Upper lobe of left lung (tissue), 6 donors: ENCODE results near the gene ZNF446. TPM values are rescaled to one million over a fixed set of nuclear protein-coding genes. Genes with fewer than 3 reads are reported as not detected.

ENCODE experiments used
- ATAC-seq, 2 donors: fragments of 200-7000 bp; cut with Tn5 transposase; one replicate each; pipeline ENCODE4 v1.9.1; 2022; ENCODE audit warnings: mild to moderate bottlenecking in 2 of 2, moderate library complexity in 2 of 2; ENCODE audit not compliant: low FRiP score in 2 of 2
- DNase-seq, 2 donors: peaks; one replicate each; pipeline ENCODE4 v3.0.0-alpha.2; 2019 to 2020
- H3K27ac ChIP-seq, 4 donors: fragments of 200-600 bp; sonication (generic); one replicate each; pipeline ENCODE4 v1.5.1; 2016 to 2019
- H3K27me3 ChIP-seq, 4 donors: fragments of 200-600 bp; sonication (generic); one replicate each; pipeline ENCODE4 v1.5.1; 2017 to 2019
- H3K36me3 ChIP-seq, 4 donors: fragments of 200-600 bp; sonication (generic); one replicate each; pipeline ENCODE4 v1.5.1; 2016 to 2019
- H3K4me1 ChIP-seq, 4 donors: fragments of 200-600 bp; sonication (generic); one replicate each; pipeline ENCODE4 v1.5.1; 2018 to 2019
- H3K4me3 ChIP-seq, 4 donors: fragments of 200-600 bp; sonication (generic); one replicate each; pipeline ENCODE4 v1.5.1; 2017 to 2019; ENCODE audit warnings: mild to moderate bottlenecking in 2 of 4, moderate library complexity in 1 of 4
- H3K9me3 ChIP-seq, 4 donors: fragments of 200-600 bp; sonication (generic); one replicate each; pipeline ENCODE4 v1.5.1; 2018 to 2019
- EP300 ChIP-seq, 4 donors: sonication (generic); formaldehyde crosslinking; IDR thresholded peaks; one replicate each; pipeline ENCODE4 v1.5.1; 2017; ENCODE audit warnings: antibody characterized with exemption in 4 of 4, control low read depth in 2 of 4
- POLR2A ChIP-seq, 4 donors: fragments of 450-650 bp; IDR thresholded peaks; one replicate each; pipeline ENCODE4 v1.5.1; 2016 to 2017; ENCODE audit warnings: antibody characterized with exemption in 4 of 4, mild to moderate bottlenecking in 2 of 4
- POLR2AphosphoS5 ChIP-seq, 2 donors: sonication (generic); formaldehyde crosslinking; IDR thresholded peaks; one replicate each; pipeline ENCODE4 v1.5.1; 2017; ENCODE audit warnings: antibody characterized with exemption in 2 of 2
- WGBS, 2 donors: methylation state at CpG; one replicate each; pipeline ENCODE4 v1.1.5; 2017 to 2018; 5-methylcytosine and 5-hydroxymethylcytosine counted together
- total RNA-seq, 6 donors: library from RNA; depleted of rRNA in 4 of 6; stranded (reverse); fragments of >200 nt in 4 of 6; gene quantifications; one replicate each; pipeline versions ENCODE4 v1.1.0 to v1.2.1, GENCODE V29; 2016 to 2021
- TF ChIP-seq, protein P1 (sequence below), 6 experiments: fragments of 450-650 bp in 4 of 6; fragments of 200-600 bp in 2 of 6; sonication (generic) in 2 of 6; IDR thresholded peaks; one replicate each; pipeline ENCODE4 v1.5.1; 2016 to 2019; ENCODE audit warnings: antibody characterized with exemption in 6 of 6
- donor health status: DM: no; HTN: no; CAD: no; lungs with moderate emphysema.
- donor health status: DM: no; HTN: yes; CAD: no; lungs with severe emphysema.

The ZNF446 gene
- total RNA-seq, 6 donors from 2014 or later = 10.1 to 30.4 (median 14.4) TPM

- ATAC-seq (no peak), DNase-seq (peak in 1 of 2 donors; percentile 82)
- 96 to 99% methylated on average over 9 to 33 of the region's 39 CpGs for WGBS, 2 donors
- H3K9me3 ChIP-seq = no peaks in the 10 kb centered on the region
- H3K4me1 ChIP-seq = peaks cover 16 to 29% (median 20%) of the 10 kb centered on the region in 4 donors
- H3K36me3 ChIP-seq = peaks cover 4 to 43% (median 30%) of the 10 kb centered on the region in 4 donors
- no peak for TF ChIP-seq EP300 (IDR thresholded peaks at IDR 0.05)
- TF ChIP-seq, protein P1, sequence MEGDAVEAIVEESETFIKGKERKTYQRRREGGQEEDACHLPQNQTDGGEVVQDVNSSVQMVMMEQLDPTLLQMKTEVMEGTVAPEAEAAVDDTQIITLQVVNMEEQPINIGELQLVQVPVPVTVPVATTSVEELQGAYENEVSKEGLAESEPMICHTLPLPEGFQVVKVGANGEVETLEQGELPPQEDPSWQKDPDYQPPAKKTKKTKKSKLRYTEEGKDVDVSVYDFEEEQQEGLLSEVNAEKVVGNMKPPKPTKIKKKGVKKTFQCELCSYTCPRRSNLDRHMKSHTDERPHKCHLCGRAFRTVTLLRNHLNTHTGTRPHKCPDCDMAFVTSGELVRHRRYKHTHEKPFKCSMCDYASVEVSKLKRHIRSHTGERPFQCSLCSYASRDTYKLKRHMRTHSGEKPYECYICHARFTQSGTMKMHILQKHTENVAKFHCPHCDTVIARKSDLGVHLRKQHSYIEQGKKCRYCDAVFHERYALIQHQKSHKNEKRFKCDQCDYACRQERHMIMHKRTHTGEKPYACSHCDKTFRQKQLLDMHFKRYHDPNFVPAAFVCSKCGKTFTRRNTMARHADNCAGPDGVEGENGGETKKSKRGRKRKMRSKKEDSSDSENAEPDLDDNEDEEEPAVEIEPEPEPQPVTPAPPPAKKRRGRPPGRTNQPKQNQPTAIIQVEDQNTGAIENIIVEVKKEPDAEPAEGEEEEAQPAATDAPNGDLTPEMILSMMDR (IDR thresholded peaks at IDR 0.05) = no peak
- TF ChIP-seq POLR2AphosphoS5 (IDR thresholded peaks at IDR 0.05) = no peak
- TF ChIP-seq POLR2A (IDR thresholded peaks at IDR 0.05) = no peak
- no peaks in the 10 kb centered on the region for H3K27me3 ChIP-seq
- H3K4me3 ChIP-seq = no peak overlapping the region
- no peak overlapping the region for H3K27ac ChIP-seq
These were observed 4.4 kb upstream of the ZNF446 start for GRCh38 chr19:58471736-58472135.

DNA sequence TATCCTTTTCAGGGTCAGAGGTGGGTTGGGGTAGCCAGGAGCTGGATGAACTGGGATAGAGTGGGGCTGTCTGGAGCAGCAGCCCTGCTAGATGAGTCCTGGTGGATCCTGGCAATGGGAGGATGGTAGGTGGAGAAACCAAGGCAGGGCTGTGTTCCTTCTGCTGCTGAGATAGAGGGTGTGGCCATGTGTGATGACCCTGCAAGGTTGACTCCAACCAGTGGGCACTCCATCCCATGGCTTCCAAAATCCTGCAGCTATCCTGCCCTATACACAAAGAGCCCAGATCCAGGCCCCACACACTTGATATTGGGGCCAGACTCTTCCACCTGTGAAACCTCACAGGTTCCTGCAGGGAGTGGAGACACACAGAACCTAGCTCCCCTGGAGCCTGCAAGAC, 2.4 kb upstream of the ZNF446 start:
- Histone ChIP-seq H3K27ac (no peak overlapping the region), H3K4me1 (peaks cover 13 to 22% (median 16%) of the 10 kb centered on the region in 4 donors), H3K9me3 (no peaks in the 10 kb centered on the region), H3K27me3 (no peaks in the 10 kb centered on the region), H3K4me3 (no peak overlapping the region), H3K36me3 (peaks cover 4 to 48% (median 32%) of the 10 kb centered on the region in 4 donors)
- ATAC-seq (no peak), DNase-seq (no peak)
- TF ChIP-seq POLR2AphosphoS5 (IDR thresholded peaks at IDR 0.05) (no peak), POLR2A (IDR thresholded peaks at IDR 0.05) (no peak)

DNA sequence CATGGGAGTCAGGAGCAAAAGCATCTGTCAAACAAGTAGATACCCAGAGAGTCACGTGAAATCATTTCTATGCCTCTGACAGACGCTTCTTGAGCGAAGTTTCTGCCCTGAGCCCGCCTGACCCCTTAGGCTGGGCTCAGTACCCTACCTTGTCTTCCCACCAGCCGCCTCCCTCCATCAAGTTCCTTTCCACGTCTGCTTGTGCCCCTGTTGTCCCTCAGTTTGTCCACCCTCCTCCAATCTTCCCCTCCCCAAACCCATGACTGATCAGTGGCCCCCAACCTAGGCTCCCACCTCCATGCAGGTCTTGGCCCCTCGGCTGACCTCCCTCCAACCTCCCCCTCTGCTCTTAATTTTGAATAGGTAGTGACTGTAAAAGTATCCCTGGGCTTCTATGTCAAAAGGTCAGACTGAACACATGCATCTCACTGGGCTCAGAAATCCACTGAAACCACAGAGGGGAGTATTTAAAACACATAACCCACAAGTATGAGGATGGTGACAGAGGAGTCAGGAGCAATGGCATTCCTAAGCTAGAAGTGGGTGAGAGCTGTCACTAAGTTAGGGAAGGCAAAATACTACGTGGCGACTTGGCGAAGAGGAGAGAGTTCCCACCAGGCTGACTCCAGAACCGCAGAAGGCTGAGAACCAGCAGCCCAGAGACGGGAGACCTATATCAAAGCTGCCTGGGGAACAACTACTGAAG, 1.7 kb upstream of the ZNF446 start:
- H3K4me3 ChIP-seq = peak overlapping the region in 1 of 4 donors; percentile 55
- DNase-seq = no peak
- 91 to 92% methylated on average over 12 of the region's 12 CpGs for whole genome bisulfite sequencing, 2 donors
- peaks cover 4 to 49% (median 33%) of the 10 kb centered on the region in 4 donors for H3K36me3 ChIP-seq
- H3K27me3 ChIP-seq = no peaks in the 10 kb centered on the region
- TF ChIP-seq POLR2AphosphoS5 (IDR thresholded peaks at IDR 0.05) (no peak), EP300 (IDR thresholded peaks at IDR 0.05) (no peak), POLR2A (IDR thresholded peaks at IDR 0.05) (no peak)
- TF ChIP-seq, protein P1 (IDR thresholded peaks at IDR 0.05) = no peak
- no peaks in the 10 kb centered on the region for H3K9me3 ChIP-seq
- H3K4me1 ChIP-seq = peaks cover 13 to 21% (median 16%) of the 10 kb centered on the region in 4 donors
- ATAC-seq = no peak
- H3K27ac ChIP-seq = peak overlapping the region in 2 of 4 donors; percentile 90 to 91

- H3K27ac ChIP-seq = peak overlapping the region; percentile 82 to 91 (median 87)
- peaks cover 13 to 21% (median 16%) of the 10 kb centered on the region in 4 donors for H3K4me1 ChIP-seq
- WGBS, 2 donors = 22 to 46% methylated on average over 13 to 27 of the region's 27 CpGs
- no peaks in the 10 kb centered on the region for H3K9me3 ChIP-seq
- peak overlapping the region; percentile 55 to 83 (median 58) for H3K4me3 ChIP-seq
- DNase-seq (no peak), ATAC-seq (peak in 1 of 2 donors; percentile 2)
- peaks cover 4 to 49% (median 33%) of the 10 kb centered on the region in 4 donors for H3K36me3 ChIP-seq
- H3K27me3 ChIP-seq = no peaks in the 10 kb centered on the region
- TF ChIP-seq POLR2A (IDR thresholded peaks at IDR 0.05) (no peak), POLR2AphosphoS5 (IDR thresholded peaks at IDR 0.05) (no peak), EP300 (IDR thresholded peaks at IDR 0.05) (no peak)
- TF ChIP-seq, protein P1 (IDR thresholded peaks at IDR 0.05) = no peak
These were observed 997 bp upstream of the ZNF446 start for GRCh38 chr19:58474997-58475713.

DNA sequence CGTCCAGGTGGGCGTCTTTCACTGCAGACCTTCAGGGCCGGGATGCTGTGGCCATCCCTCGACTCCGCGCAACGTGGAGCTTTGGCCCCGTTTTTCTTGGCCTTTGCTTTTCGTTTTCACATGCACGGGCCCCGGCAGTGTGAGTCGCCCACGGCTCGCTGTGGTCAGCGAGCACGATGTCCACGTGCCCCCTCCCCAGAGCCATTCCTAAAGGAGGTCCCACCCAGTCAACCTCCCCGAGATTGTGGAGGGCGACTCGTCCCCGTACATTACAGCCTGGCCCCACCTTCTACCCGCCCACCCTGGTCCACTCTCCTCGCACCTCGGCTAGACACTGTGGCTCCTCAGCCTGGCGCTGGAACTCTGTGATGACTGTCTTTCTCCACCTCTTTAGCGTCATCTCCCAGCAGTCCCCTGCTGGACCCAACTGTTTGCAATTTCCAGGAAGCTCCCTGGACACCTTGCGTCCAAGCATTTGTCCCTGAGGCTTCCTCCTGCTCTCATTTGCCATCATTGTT, 405 bp downstream of the ZNF446 start:
- Histone ChIP-seq H3K27me3 (no peaks in the 10 kb centered on the region), H3K36me3 (peaks cover 4 to 49% (median 38%) of the 10 kb centered on the region in 4 donors), H3K27ac (peak overlapping the region; percentile 82 to 91 (median 87)), H3K9me3 (no peaks in the 10 kb centered on the region), H3K4me3 (peak overlapping the region; percentile 55 to 83 (median 58)), H3K4me1 (peaks cover 13 to 21% (median 16%) of the 10 kb centered on the region in 4 donors)
- DNase-seq (no peak), ATAC-seq (peak in 1 of 2 donors; percentile 1)
- WGBS, 2 donors = 4% methylated on average over 10 to 27 of the region's 27 CpGs
- TF ChIP-seq POLR2A (IDR thresholded peaks at IDR 0.05) (no peak), POLR2AphosphoS5 (IDR thresholded peaks at IDR 0.05) (no peak), EP300 (IDR thresholded peaks at IDR 0.05) (peak in 1 of 4 donors; percentile 19)
- TF ChIP-seq, protein P1 (IDR thresholded peaks at IDR 0.05) = no peak
